ENCODE results near the gene STKLD1.

STKLD1 gene

GRCh38 chr9:133346021-133346785, 30.0 kb upstream of the STKLD1 start:
- DNase-seq: no peak

DNA sequence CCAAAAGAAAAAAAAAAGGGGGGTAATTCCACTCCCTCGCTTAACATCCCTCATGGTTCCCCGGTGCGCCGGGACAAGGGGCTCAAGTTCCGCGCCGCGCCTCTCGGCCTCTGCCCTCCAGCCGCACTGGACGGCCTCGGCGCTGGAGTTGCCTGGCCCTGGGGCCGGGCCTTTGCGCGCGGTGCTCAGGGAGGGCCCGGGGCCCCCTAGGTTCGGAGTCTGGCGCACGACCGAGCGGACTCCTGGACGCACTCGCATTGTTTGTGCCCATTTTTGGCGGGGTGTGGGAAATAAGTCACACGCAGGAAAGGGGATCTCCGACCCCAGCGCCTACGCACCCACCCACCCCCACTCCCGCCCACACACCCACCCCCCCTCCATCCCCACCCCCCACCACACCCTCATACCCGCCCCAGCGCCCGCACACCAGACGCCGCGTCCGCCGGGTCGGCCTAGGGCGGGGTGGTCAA, 28.6 kb upstream of the STKLD1 start:
- no peak for DNase-seq

DNA sequence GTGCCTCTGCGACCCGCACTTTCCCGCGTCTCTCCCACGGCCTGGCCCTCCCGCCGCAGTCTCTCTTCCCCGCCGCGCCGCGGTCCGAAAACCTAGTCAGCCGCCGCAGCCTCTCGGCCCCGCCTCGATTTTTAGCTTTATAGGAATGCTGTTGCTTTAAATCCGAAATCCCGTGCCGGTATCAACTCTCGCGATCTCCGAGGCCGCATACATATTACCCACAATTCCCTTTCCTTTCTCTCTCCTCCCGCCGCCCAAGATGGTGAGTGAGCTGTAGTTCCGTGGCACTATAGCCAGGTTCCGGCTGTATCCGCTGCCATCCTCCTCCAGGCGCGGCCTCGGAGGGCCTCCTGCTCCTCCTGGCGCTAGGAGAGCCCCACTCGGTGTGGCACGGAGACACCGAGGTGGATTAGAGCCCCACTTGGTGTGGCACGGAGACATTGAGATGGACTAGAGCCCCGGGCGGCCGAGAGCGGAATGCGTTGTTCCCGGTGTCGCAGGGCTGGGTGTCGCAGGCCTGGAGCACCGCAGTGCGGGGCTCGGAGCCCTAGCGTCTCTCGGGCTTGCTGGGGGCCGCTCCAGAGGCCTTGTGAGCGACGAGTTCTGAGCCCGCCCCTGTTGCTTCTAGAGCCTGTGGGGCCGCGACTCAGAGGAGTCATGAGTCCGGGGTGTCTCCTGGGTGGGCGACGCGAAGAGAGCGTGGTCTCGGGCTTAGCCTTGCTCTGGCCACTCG, 28.0 kb upstream of the STKLD1 start, which contains the start of the genes MED22 and RPL7A:
MED22 (minus strand) TSS at position 147 of the 733 bp plus-strand sequence. CDS start 1,469 bp downstream, outside the sequence.
RPL7A (plus strand) TSS at position 234 of the 733 bp plus-strand sequence; CDS start at position 260, 26 bp downstream.
- peak; percentile 88 for DNase-seq

GRCh38 chr9:133348718-133349573, 27.2 kb upstream of the STKLD1 start:
- DNase-seq: no peak

DNA sequence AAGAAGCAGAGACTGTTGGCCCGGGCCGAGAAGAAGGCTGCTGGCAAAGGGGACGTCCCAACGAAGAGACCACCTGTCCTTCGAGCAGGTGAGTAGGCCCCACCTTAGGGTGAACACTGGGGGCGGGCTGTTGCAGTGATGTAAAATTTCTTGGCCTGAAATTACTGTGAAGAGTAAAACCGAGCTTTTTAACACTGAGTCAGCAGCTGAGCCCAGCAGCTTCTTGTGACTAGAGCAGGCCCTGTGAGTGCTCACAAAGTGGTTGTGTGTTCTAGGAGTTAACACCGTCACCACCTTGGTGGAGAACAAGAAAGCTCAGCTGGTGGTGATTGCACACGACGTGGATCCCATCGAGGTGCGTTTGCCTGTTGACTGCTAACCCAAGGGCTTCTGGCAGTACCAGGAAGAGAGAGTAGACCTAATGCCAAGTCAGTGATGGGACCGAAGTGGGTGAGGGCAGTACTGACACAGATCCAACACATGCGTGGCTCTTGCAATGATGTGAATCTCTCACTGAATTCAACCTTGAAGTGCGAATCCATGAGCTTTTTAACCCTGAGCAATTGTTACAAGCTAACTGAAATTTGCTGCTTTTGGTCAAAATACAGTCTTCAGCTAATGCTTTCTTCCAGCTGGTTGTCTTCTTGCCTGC, 26.1 kb upstream of the STKLD1 start:
- DNase-seq: no peak

- no peak for DNase-seq
Observed at GRCh38 chr9:133351526-133351907, 24.6 kb upstream of the STKLD1 start.

DNA sequence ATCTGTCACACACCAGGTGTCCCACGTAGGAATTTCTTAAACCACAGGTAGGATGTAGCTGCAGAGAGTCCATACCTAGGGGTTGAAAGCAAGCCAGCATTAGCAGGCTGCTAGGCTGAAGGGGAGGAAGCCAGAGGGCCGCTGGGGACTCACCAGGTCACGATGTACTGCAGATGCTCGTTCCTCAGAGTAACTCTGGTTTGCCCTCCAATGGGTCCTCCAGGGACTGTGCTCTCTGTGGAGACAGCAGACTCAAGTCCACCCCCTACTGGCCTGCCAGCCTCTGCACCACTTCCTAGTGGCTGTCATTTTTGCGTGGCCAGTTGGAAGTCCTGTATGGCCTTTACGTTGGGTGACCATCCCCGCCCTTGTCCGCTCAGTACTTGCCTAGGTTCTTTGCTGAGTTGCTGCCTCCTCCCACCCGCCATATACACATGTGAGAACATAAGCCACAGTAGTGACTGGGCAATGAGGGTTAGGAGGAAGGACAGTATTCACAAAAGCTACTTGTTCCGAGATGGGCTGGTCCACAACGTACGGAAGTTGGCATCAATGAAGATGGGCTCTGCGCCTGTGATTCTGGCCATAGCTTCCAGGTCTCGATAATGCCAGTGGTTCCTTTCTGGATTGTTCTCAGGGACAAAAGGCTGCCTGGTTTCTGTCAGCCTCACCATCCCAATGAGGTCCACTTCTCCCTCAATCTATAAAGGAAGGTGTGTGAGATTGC, 24.1 kb upstream of the STKLD1 start:
- DNase-seq: no peak

- DNase-seq: no peak
Observed at GRCh38 chr9:133352635-133353340, 23.4 kb upstream of the STKLD1 start.

DNA sequence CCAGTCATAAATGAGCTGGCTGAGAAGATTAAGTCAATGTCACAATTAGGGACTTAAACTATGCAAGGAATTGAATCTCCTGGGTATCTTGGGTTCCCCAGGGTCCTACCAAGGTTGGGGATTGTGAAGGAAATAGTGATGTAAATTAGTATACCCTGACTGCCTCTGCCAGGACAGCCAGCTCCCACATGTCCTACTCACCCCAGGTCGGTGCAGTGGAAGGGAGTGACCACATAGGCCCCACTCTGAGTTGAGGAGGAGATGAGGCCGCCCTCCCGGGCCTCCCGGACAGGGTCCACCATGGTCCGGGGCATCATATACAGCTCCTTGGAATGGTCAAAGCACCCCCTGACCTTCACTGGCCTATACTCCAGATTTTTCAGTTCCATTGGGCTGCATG, 22.6 kb upstream of the STKLD1 start:
- no peak for DNase-seq

DNA sequence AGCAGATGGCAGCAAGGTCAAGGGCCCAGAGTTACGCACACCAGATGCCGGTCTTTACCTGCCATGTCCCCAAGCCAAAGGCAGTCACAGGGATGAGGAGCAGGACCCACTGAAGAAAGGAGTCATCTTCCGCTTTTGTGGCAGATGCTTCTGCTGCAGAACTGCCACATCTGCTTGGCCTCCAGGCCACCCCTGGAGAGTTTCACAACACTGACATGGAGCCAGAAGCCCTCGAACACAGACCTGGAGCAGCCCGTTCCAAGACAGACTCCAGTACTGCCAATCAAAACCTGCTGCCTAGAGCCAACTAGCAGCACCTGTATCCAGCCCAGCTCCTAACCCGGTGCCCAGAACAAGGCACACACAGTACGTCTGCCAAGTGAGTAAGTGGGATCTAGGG, 21.4 kb upstream of the STKLD1 start:
- no peak for DNase-seq

DNA sequence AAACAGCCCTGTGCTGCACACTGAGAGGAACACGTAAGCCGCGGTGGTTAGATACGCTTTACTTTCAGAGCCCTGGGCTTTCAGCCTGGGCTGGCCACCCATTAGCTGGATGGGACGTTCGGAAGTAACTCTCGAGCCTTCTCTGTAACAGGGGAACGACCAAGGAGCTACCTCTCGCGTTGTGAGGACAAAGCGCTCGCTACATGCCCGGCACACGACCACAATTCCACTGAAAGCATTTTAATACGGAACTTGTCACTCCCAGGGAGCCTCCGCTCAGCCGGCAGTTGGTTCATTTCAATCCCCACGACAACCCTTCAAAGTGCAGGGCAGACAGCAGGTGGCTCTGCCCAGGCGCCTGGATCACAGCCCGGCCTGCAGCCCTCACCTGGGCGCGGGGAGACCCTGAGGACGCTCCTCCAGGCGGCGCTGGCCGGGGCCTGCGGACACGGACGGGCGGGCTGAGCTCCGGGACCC, 20.2 kb upstream of the STKLD1 start:
- DNase-seq: no peak

DNA sequence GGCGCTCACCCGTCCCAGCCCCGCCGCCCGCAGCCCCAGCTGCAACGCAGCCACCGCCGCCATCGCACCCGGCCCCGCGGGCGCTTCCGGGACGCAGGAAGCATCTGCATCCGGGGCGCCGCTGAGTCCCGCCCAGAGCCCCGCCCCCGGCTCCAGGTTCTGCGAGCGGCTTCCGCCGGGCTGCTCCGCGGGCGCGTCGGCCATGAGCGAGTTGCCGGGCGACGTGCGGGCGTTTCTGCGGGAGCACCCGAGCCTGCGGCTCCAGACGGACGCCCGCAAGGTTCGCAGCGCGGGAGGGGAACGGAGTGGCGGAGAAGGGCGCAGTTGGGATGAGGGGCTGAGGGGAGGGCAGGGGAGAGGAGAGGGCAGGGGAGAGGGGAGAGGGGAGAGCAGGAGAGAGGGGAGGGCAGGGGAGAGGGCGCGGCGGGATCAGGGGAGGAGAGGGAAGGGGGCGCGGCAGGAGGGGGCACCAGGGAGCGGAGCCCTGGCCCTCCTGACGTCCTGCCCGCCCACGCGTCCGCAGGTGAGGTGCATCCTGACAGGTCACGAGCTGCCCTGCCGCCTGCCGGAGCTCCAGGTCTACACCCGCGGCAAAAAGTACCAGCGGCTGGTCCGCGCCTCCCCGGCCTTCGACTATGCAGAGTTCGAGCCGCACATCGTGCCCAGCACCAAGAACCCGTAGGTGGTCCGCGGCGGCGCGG, 19.6 kb upstream of the STKLD1 start, which contains the start of the genes SURF1 and SURF2:
SURF1 (minus strand) TSS at position 97 of the 701 bp plus-strand sequence; CDS start at position 63, 34 bp downstream.
SURF2 (plus strand) TSS at position 160 of the 701 bp plus-strand sequence; CDS start at position 203, 43 bp downstream.
- peak; percentile 93 for DNase-seq

- DNase-seq: no peak
Observed at GRCh38 chr9:133357656-133358055, 18.5 kb upstream of the STKLD1 start.

DNA sequence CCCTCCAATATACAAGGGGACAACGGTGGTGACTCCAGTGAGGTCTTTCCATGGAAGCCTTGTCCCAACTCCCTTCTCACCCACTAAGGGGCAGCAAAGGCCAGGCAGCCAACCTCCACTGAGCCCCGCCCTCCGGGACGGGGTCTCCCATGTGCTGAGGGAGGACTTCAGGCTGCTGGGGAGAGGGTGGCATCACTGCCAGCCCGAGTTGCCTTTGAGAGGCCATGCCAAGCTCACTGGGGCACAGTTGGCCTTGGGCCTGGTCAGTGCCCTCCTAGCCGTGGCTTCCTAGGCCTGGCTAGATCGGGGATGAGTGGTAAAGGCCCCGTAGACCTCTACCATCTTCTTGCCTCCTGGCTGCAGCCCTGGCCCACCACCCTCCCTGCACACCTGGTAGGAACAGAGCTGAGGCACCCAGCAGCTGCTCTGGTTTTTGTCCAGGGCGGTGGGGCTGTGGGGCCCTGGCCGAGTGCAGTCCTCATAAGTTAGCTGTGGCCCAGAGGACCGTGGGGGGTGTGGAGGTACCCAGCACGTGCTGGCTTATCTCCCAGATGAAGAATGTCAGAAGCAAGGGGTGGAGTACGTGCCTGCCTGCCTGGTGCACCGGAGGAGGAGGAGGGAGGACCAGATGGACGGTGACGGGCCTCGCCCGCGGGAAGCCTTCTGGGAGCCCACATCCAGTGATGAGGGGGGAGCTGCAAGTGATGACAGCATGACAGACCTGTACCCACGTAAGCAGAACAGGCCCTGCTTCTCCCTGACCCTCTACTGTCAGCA, 16.6 kb upstream of the STKLD1 start:
- no peak for DNase-seq

- DNase-seq: no peak
Observed at GRCh38 chr9:133360400-133361393, 15.5 kb upstream of the STKLD1 start.

- no peak for DNase-seq
Observed at GRCh38 chr9:133361507-133362092, 14.6 kb upstream of the STKLD1 start.

DNA sequence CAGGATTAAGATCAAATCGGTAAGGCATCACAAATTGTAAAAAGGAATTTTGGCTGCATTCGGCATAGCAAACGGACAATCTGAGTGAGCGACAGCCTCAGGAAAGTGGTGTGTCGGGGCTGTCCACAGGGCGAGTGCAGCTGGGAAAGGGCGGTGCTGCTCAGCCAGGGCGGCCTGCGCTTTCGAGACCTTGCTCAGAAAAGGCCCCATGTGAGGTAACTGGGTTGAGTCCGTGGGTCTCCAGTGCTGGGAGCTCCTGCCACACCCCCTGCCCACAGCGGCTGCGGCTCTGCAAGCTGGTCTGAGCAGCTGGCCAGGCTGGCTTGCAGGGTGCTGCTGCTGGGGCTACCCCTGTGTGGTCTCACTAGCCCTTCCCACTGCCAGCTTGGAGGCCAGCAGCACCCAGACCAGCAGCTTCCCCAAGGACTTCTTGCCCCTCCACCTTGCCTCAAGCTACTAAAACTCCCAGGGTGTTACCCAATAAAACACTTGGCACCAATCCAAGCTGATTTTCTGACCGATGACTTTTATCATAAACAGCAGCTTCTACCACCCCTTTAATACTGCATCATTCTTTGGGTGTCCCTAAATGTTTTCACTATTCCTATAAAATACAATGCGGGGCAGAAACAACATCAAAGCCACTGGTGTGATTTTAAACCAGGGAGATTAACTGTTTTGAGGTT, 13.7 kb upstream of the STKLD1 start:
- no peak for DNase-seq
